Smooth muscle cell (in vitro differentiated cells): Measurements from ENCODE around the gene EPS15. TPM values are rescaled to one million over a fixed set of nuclear protein-coding genes. Genes with fewer than 3 reads are reported as not detected.

Experiments
- DNase-seq: peaks from one replicate; lab custom pipeline; 2025; ENCODE audit not compliant: unreplicated experiment; lab: John Stamatoyannopoulos, UW
- H2AFZ ChIP-seq: fragments of 200-600 bp; sonication (generic); 2 replicates; pipeline ENCODE4 v1.6.0; 2016; ENCODE audit warnings: antibody characterized with exemption, low read depth, mild to moderate bottlenecking
- H3F3A ChIP-seq: fragments of 200-600 bp; sonication (generic); 2 replicates; pipeline ENCODE4 v1.6.0; 2017; ENCODE audit warnings: antibody characterized with exemption, low read depth
- H3K27ac ChIP-seq: fragments of 200-600 bp; sonication (generic); 2 replicates; pipeline ENCODE4 v1.5.1; 2016; ENCODE audit warnings: low read depth, mild to moderate bottlenecking
- H3K27me3 ChIP-seq: fragments of 200-600 bp; sonication (generic); 2 replicates; pipeline ENCODE4 v1.6.1; 2016; ENCODE audit warnings: low read depth, mild to moderate bottlenecking
- H3K36me3 ChIP-seq: fragments of 200-600 bp; sonication (generic); 2 replicates; pipeline ENCODE4 v1.5.1; 2016; ENCODE audit warnings: low read depth
- H3K4me1 ChIP-seq: fragments of 200-600 bp; sonication (generic); 2 replicates; pipeline ENCODE4 v1.5.1; 2016; ENCODE audit warnings: low read depth
- H3K4me2 ChIP-seq: fragments of 200-600 bp; sonication (generic); 2 replicates; pipeline ENCODE4 v1.6.0; 2016; ENCODE audit warnings: mild to moderate bottlenecking
- H3K4me3 ChIP-seq: fragments of 200-600 bp; sonication (generic); 2 replicates; pipeline ENCODE4 v1.5.1; 2016; ENCODE audit warnings: mild to moderate bottlenecking
- H3K79me2 ChIP-seq: fragments of 200-600 bp; sonication (generic); 2 replicates; pipeline ENCODE4 v1.6.0; 2016; ENCODE audit warnings: low read depth, mild to moderate bottlenecking
- H3K9ac ChIP-seq: fragments of 200-600 bp; sonication (generic); 2 replicates; pipeline ENCODE4 v1.6.0; 2016; ENCODE audit warnings: low read depth
- H3K9me3 ChIP-seq: fragments of 200-600 bp; sonication (generic); replicated peaks from 2 replicates; pipeline ENCODE4 v1.5.1; 2016; ENCODE audit warnings: low read depth
- H4K20me1 ChIP-seq: fragments of 200-600 bp; sonication (generic); 2 replicates; pipeline ENCODE4 v1.6.0; 2016; ENCODE audit warnings: low read depth
- CTCF ChIP-seq: fragments of 200-600 bp; sonication (generic); IDR thresholded peaks from 2 replicates; pipeline ENCODE4 v1.5.1; 2017; ENCODE audit warnings: borderline replicate concordance, mild to moderate bottlenecking, antibody characterized with exemption; ENCODE audit not compliant: insufficient read depth, poor library complexity, severe bottlenecking
- WGBS: methylation state at CpG from one replicate; pipeline ENCODE4 v1.1.7; 2016; ENCODE audit warnings: low lambda C conversion rate; 5-methylcytosine and 5-hydroxymethylcytosine counted together
- polyA plus RNA-seq: library from polyadenylated mRNA; unstranded; fragments of >200 nt; fragmentation: Nextera tagmentation; extraction: Ambion mirVana; gene quantifications from 2 replicates; pipeline ENCODE4 v1.2.1, GENCODE V29; 2016
- total RNA-seq: library from RNA; depleted of rRNA; stranded (reverse); fragments of >200 nt; gene quantifications from 2 replicates; pipeline ENCODE4 v1.2.3, GENCODE V29; 2014

EPS15 gene
- total and polyA plus RNA-seq, 2 experiments from 2014 or later = 9.0 to 54.3 TPM

DNA sequence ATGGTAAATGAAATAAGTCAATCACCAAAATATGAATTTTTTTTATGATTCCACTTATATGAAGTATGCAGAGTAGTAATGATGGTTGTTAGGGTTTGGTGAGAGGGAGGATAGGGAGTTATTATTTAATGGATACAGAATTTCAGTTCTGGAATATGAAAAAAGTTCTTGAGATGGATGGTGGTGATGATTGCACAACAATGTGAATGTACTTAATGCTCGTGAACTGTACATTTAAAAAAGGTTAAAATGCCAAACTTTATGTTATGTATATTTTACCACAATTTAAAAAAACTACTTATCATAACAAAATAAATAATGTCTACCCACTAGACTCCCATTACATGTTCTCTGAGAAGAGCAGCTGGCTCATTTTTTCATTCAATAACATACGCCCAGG lies 133.3 kb downstream of the EPS15 start:
- H3K4me3 ChIP-seq = no peak overlapping the region
- H3F3A ChIP-seq = no peaks in the 10 kb centered on the region
- no peak overlapping the region for H2AFZ ChIP-seq
- no peak overlapping the region for H3K9ac ChIP-seq
- WGBS = 99% methylated on average over 2 of the region's 2 CpGs
- TF ChIP-seq CTCF = no peak
- no peaks in the 10 kb centered on the region for H3K4me1 ChIP-seq
- DNase-seq = no peak
- H3K9me3 ChIP-seq = peaks cover 2% of the 10 kb centered on the region
- H3K27ac ChIP-seq = no peak overlapping the region
- H3K36me3 ChIP-seq = peaks cover 24% of the 10 kb centered on the region
- H3K4me2 ChIP-seq = no peak overlapping the region
- H4K20me1 ChIP-seq = no peaks in the 10 kb centered on the region
- no peaks in the 10 kb centered on the region for H3K27me3 ChIP-seq
- peaks cover 5% of the 10 kb centered on the region for H3K79me2 ChIP-seq

GRCh38 chr1:51381964-51382363 lies 137.1 kb downstream of the EPS15 start:
- no peak for TF ChIP-seq CTCF
- peaks cover 24% of the 10 kb centered on the region for H3K36me3 ChIP-seq
- peaks cover 2% of the 10 kb centered on the region for H3K9me3 ChIP-seq
- H3K4me2 ChIP-seq = no peak overlapping the region
- H3K27me3 ChIP-seq = no peaks in the 10 kb centered on the region
- H2AFZ ChIP-seq = no peak overlapping the region
- H3K4me3 ChIP-seq = no peak overlapping the region
- peaks cover 5% of the 10 kb centered on the region for H3K79me2 ChIP-seq
- no peak overlapping the region for H3K27ac ChIP-seq
- no peaks in the 10 kb centered on the region for H3F3A ChIP-seq
- H3K4me1 ChIP-seq = no peaks in the 10 kb centered on the region
- no peak overlapping the region for H3K9ac ChIP-seq
- no peak for DNase-seq
- no peaks in the 10 kb centered on the region for H4K20me1 ChIP-seq

DNA sequence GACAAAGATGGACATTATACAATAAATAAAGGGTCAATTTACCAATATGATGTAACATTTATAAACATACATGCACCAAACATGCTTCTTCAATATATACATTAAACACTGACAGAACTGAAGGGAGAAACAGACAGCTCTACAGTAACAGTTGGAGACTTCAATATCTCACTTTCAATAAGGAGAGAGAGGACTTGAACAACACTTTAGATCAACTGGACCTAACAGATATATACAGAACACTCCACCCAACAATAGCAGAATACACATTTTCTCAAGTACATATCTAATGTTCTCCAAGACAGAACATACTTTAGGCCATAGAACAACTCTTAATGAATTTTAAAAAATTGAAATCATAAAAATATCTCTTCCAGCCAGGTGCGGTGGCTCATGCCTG lies 138.1 kb downstream of the EPS15 start:
- Histone ChIP-seq H3K27ac (no peak overlapping the region), H3K9me3 (peaks cover 2% of the 10 kb centered on the region), H3K27me3 (no peaks in the 10 kb centered on the region), H2AFZ (no peak overlapping the region), H3K36me3 (peaks cover 20% of the 10 kb centered on the region), H3F3A (no peaks in the 10 kb centered on the region), H3K9ac (no peak overlapping the region), H3K4me3 (no peak overlapping the region), H3K4me1 (no peaks in the 10 kb centered on the region), H3K79me2 (peaks cover 5% of the 10 kb centered on the region), H4K20me1 (no peaks in the 10 kb centered on the region), H3K4me2 (no peak overlapping the region)
- 100% methylated on average over 1 of the region's 1 CpG for WGBS
- DNase-seq = no peak
- TF ChIP-seq CTCF = no peak

GRCh38 chr1:51378871-51379270 lies 140.2 kb downstream of the EPS15 start:
- Histone ChIP-seq H3F3A (no peaks in the 10 kb centered on the region), H3K9me3 (no peaks in the 10 kb centered on the region), H3K27ac (no peak overlapping the region), H3K4me2 (no peak overlapping the region), H3K4me3 (no peak overlapping the region), H3K9ac (no peak overlapping the region), H4K20me1 (no peaks in the 10 kb centered on the region), H3K4me1 (no peaks in the 10 kb centered on the region), H3K79me2 (peaks cover 5% of the 10 kb centered on the region), H3K27me3 (no peaks in the 10 kb centered on the region), H3K36me3 (peaks cover 4% of the 10 kb centered on the region), H2AFZ (no peak overlapping the region)
- 97% methylated on average over 6 of the region's 6 CpGs for WGBS
- no peak for DNase-seq
- no peak for TF ChIP-seq CTCF
